GM19455 (cell line): ENCODE data around the gene TP53I3.
"Not testable (repeated sequence)": the region's sequence is repeated elsewhere in the genome, so short reads cannot be mapped to it uniquely, and the experiment has no call there.

Experiments
- ATAC-seq: cut with Tn5 transposase; IDR thresholded peaks from one replicate; pipeline ENCODE4 v1.9.1; 2021; ENCODE audit not compliant: unreplicated experiment

Gene TP53I3

DNA sequence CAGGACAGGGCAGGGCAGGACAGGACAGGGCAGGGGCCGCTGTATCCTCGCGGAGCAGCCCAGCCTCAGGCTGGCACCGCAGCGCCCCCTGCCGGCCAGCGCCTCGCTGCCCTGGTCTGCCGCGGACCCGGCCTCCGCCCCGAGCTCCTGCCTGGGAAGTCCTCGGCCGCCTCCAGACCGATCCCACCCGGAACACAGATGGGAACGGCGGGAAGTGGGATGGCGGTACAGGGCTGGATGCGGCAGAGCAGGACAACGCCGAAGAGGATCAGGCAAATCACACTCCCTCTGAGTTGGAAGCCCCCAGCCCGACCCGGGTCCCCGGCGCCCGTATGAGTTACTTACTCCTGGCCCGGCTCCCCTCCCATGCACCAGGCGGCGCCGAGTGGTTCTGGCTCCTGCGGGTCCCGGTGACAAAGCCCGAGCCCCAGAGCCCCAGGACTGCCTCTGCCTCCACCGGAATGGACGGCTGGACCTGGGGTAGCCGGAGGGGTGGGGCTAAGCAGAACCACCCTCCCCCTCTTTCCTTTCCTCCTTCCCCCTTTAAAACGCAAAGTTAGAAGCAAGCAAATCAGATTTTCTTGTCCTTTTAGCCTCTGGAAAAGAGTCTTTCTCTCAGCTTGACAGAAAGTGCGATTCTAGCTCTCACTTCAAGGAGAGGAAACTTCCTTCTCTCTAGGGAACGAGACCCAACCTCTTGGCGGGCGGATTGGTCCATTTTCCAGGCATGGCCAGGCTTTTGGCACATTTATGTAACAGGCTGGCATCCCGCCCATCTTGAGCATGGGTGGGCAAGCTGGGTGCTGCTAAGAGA, at the start of gene TP53I3:
Gene TP53I3, minus strand, starts transcription at position 449 of the 814 bp plus-strand sequence. CDS start 508 bp downstream, outside the sequence.
- peak; percentile 79 for ATAC-seq

DNA sequence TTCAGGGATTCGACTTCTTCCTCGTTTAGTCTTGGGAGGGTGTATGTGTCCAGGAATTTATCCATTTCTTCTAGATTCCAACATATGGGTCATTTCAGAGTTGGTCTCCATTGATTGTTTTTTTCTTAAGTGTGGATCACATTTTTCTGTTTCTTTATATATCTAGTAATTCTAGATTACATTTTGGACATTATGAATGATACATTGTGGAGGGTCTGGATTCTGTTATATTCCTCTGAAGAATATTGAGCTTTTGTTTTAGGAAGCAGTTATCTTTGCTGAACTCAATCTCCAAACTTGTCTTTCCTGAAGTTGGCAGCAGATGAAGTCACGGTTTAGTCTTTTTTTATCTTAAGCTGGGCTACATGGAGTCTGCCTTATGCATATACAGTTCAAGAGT, 47.9 kb upstream of the TP53I3 start:
- no peak for ATAC-seq

GRCh38 chr2:24125956-24126355, 41.3 kb upstream of the TP53I3 start:
- ATAC-seq = no peak

DNA sequence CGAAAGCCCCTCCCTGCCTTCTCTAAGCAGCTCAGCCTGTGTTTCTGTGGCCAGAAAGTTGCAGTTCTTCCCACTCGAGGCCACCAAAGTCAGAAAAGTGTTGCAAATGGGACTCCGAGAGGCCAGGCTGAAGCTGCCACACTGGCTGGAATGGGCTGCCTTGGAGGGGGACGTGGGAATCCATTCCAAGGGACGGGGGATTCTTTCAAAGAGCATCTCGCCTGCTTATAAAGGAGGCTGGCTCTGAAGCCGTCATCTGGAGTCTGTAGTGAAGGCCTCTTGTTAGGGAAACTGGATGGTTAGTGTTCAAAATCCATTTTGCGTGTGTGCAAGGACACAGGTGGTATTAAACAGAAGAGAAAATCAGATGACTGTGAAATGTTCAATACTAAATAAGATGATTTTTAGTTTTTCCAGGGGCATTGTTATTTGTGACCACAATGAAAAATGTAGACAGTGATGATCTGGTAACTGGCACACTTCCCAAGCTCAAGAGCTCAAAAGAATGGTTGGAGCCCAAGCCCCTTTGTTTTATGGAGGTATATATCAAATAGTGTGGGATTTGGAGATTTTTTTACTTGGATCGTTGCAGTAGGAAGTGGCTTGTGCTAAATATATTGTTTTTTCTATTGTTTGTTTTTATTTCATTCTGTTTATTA, 39.4 kb upstream of the TP53I3 start:
- peak; percentile 10 for ATAC-seq

GRCh38 chr2:24123195-24123921, 38.7 kb upstream of the TP53I3 start, which contains the start of the genes FAM228B and PFN4:
Gene FAM228B (plus strand): TSS chr2:24123469. CDS start chr2:24124362, 893 bp downstream.
Gene PFN4 (minus strand): TSS chr2:24123334. CDS start chr2:24122535, 799 bp downstream.
- peak; percentile 96 for ATAC-seq

- ATAC-seq = no peak
Measured at GRCh38 chr2:24122366-24123194, 37.9 kb upstream of the TP53I3 start.

- no peak for ATAC-seq
Measured at GRCh38 chr2:24121469-24121868, 36.8 kb upstream of the TP53I3 start.

GRCh38 chr2:24121066-24121465, 36.4 kb upstream of the TP53I3 start:
- no peak for ATAC-seq

DNA sequence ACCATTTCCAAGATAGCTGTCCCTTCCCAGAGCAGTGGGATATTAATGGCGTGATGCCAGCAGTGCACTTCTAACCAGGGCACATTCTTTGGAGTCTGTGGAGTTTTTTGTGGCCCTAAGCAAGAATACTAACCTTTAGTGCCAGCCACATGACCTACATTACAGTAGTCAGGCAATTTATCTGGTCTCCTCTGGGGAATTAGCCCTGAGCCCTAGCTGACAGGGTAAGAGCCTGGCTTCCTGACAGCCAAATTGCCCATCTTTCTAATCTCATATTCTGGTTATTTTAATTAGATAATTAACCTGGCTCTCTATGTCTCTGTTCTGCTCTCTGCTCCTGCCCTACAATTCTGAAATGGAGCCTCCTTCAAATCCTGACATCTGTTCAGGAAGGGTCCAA, 33.3 kb upstream of the TP53I3 start:
- ATAC-seq = no peak

DNA sequence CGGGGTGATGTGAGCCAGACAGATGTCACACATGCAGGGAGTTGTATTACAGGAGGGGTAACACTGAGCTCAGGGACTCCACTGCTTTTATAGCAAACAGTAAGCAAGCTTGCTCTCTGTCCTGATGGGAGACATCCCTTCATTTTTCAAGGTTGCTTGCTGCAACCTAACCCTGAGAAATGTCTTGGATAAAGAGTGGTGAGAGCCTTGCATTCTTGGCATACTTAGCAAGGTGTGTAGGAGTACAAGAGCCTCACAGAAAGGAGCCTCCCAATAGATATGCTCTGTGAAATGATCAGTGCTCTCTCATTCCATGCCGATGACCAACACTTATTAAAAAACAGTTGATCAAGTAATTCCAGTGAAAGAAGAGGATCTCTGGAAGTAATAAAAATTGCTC, 30.4 kb upstream of the TP53I3 start:
- no peak for ATAC-seq

GRCh38 chr2:24111407-24111901, 26.8 kb upstream of the TP53I3 start:
- no peak for ATAC-seq

DNA sequence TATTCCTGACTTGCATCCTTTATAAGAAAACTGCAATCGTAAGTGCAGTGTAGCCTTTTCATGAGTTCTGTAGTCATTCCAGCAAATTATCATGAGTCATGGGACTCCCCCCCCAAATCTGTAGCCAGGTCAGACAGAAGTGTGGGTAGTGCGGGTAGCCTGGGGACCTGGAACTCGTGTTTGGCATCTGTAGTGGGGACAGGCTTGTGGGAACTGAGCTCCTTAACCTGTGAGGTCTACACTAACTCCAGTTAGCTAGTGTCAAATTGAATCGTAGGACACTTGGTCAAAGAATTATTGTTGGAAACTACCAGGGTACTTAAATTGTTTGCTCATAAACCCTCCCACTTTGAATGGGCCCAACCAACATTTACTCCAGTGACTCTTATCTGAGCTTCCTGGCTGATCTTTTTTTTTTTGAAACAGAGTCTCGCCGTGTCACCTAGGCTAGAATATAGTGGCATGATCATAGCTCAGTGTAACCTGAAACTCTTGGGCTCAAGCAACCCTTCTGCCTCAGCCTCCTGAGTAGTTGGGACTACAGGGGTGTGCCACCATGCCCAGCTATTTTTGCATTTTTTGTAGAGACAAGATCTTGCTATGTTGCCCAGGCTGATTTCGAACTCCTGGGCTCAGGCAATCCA, 26.1 kb upstream of the TP53I3 start:
- ATAC-seq = no peak

DNA sequence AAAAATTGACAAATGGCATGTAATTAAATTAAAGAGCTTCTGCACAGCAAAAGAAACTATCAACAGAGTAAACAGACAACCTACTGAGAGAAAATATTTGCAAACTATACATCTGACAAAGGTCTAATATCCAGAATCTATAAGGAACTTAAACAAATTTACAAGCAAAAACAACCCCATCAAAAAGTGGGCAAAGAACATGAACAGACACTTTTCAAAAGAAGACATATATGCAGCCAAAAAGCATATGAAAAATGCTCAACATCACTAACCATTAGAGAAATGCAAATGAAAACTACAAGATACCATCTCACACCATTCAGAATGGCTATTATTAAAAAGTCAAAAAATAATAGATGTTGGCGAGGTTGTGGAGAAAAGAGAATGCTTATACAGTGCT, 24.8 kb upstream of the TP53I3 start:
- not testable (repeated sequence) for ATAC-seq

DNA sequence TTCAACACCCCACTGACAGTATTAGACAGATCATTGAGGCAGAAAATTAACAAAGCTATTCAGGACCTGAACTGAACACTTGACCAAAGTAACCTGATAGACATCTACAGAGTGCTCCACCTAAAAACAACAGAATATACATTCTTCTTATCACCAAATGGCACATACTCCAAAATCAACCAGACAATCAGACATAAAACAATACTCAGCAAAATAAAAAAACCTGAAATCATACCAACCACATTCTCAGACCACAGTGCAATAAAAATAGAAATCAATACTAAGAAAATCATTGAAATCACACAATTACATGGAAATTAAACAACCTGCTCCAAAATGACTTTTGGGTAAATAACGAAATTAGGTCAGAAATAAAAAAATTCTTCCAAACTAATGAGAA, 22.7 kb upstream of the TP53I3 start:
- ATAC-seq = no peak

DNA sequence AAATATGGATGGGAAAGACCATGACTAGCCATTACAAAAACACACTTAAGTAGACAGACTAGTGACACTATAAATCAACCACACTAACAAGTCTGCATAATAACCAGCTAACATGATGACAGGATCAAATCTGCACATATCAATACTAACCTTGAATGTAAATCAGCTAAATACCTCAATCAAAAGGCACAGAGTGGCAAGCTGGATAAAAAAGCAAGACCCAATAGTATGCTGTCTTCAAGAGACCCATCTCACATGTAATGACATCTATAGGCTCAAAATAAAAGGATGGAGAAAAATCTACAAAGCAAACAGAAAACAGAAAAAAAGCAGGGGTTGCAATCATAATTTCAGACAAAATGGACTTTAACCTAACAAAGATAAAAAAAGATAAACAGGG, 22.2 kb upstream of the TP53I3 start:
- ATAC-seq = no peak

GRCh38 chr2:24105816-24106215, 21.2 kb upstream of the TP53I3 start:
- ATAC-seq = no peak

GRCh38 chr2:24104906-24105305, 20.3 kb upstream of the TP53I3 start:
- no peak for ATAC-seq

DNA sequence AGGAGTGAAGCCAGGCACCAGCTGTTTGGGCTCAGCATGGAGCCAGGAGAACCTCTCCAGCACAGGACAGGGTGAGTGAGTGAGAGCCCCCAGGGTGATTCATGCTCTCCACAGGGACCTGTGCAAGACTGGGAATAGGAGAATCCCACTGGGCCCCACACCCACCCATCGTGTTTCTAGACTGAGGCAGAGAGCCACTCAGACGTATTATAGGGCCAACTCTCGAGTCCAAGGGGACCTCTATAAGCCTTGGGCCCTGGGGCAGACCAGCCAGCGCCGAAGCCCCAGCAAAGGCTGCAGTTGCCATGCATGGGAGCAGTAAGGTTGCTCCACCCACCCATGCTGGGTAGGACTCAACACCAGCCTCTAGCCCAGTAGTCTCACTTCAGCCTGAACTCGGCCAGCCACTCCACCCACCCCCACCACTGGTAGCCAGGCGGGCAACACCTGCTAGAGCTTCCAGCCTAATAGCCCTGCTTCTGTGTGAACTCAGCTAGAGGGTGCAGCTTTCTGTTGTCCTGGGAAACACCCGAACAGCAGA, 19.5 kb upstream of the TP53I3 start:
- ATAC-seq = no peak

GRCh38 chr2:24102677-24103076, 18.0 kb upstream of the TP53I3 start:
- ATAC-seq = no peak

DNA sequence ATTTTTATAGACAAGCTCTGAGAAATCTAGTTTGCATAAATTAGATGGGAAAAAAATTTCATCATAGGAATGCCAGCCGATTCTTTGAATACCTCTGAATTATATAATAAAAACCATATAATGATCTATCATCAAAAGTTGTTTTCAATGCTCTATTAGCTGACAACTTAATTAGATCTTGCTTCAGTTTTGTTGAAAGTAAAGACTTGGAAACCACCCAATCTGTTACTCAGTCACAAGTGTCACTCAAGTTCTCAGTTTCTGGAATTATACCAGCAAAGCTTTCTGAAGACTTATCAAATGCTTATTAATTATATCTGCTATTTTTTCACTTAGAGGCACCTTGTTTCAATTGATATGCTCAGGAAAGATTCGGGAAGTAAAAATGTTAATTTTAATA, 17.4 kb upstream of the TP53I3 start:
- ATAC-seq = no peak
